ENCODE results near the gene GLT1D1.

The GLT1D1 gene

GRCh38 chr12:128856035-128856790 lies 2.9 kb downstream of the GLT1D1 start:
- peak overlapping the region in 1 of 2 donors; percentile 42 for H3K4me3 Mint-ChIP-seq
- peak overlapping the region; percentile 32 for H3K27ac Mint-ChIP-seq
- peaks cover 4 to 8% of the 10 kb centered on the region in 2 donors for H3K36me3 Mint-ChIP-seq
- ATAC-seq (replicated peaks) (peak; percentile 58 to 74), DNase-seq (no peak)
- H3K27me3 Mint-ChIP-seq = peaks cover 24 to 30% of the 10 kb centered on the region in 2 donors
- peaks cover 0 to 2% of the 10 kb centered on the region in 2 donors for H3K9me3 Mint-ChIP-seq
- peaks cover 9 to 24% of the 10 kb centered on the region in 2 donors for H3K4me1 Mint-ChIP-seq

DNA sequence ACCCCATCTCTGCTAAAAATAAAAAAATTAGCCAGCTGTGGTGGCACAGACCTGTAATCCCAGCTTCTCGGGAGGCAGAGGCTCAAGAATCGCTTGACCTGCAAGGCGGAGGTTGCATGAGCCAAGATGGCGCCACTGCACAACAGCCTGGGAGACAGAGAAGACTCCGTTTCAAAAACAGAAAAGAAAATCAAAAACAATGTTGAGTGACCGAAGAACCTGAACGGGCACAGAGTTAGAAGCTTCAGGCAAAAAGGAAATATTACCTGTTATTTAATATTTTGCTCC lies 3.5 kb downstream of the GLT1D1 start:
- ATAC-seq (replicated peaks) (no peak), DNase-seq (no peak)
- Mint-ChIP-seq H3K4me3 (no peak overlapping the region), H3K9me3 (peaks cover 0 to 2% of the 10 kb centered on the region in 2 donors), H3K27me3 (peaks cover 24 to 30% of the 10 kb centered on the region in 2 donors), H3K4me1 (peaks cover 9 to 24% of the 10 kb centered on the region in 2 donors), H3K36me3 (peaks cover 4 to 8% of the 10 kb centered on the region in 2 donors), H3K27ac (no peak overlapping the region)

- Mint-ChIP-seq H3K9me3 (peaks cover 0 to 2% of the 10 kb centered on the region in 2 donors), H3K36me3 (peaks cover 4 to 8% of the 10 kb centered on the region in 2 donors), H3K27ac (no peak overlapping the region), H3K27me3 (peaks cover 24 to 28% of the 10 kb centered on the region in 2 donors), H3K4me1 (peaks cover 9 to 24% of the 10 kb centered on the region in 2 donors), H3K4me3 (no peak overlapping the region)
- ATAC-seq (replicated peaks) (no peak), DNase-seq (no peak)
Measured at GRCh38 chr12:128857133-128857763, 4.0 kb downstream of the GLT1D1 start.

DNA sequence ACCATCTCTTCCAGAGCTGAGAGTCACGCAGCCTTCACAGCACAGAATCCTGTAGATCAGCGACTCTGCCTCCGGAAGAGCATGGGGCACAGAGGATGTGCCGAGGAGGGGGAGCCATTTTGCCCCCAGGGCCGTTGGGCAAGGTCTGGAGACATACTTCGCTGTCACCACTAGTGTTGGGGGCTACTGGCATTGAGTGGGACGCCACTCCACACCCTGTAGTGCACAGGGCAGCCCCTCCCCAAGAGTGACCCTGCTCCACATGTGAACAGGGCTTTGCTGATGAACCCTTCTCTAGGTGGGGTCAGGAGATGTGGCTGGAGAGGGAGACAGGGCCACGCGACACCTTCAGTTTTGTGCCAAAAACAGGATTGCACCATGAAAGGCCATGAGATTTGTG lies 6.0 kb downstream of the GLT1D1 start:
- Mint-ChIP-seq H3K36me3 (peaks cover 4 to 8% of the 10 kb centered on the region in 2 donors), H3K4me1 (peaks cover 7 to 19% of the 10 kb centered on the region in 2 donors), H3K9me3 (peaks cover 0 to 2% of the 10 kb centered on the region in 2 donors), H3K27me3 (peaks cover 20 to 26% of the 10 kb centered on the region in 2 donors), H3K27ac (no peak overlapping the region), H3K4me3 (no peak overlapping the region)
- ATAC-seq (replicated peaks) = no peak
- no peak for DNase-seq

DNA sequence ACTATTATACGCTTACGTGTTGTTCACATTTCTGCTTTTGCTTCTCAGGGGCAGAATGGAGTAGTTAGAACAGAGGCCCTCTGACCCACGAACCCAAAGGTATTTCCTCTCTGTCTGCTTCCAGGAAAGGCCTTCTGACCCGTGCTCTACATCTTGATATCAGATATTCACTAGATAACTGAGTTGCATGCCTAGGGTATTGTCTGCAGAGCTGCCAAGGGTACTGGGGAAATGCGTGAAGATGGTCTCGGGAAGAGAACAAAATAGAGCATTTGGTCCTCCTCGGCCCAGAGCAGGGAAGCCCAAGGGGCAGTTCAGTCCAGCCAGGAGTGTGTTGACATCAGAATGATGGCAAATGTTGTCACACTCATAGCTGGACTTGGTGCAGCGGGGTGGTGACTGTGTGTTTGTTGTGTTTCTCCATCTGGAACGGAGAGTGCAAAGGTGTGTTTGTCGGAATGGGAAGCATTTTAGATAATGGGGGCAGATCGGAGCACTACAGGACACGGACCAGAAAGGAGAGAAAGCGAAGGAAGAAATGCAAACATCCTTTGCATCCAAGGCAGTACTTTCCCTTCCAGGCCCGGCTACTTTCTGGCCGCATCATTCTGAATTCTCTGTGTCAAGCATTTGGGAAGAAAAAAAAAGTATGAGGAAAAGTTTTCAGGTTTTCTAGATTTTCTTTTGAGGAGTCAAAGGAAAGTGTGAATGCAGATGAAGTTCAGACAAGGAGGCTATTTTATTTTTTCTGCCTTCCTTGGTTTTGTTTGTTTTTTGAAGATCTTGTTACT lies 8.1 kb downstream of the GLT1D1 start:
- peaks cover 0 to under 1% of the 10 kb centered on the region in 2 donors for H3K9me3 Mint-ChIP-seq
- peaks cover under 1 to 4% of the 10 kb centered on the region in 2 donors for H3K36me3 Mint-ChIP-seq
- no peak overlapping the region for H3K4me3 Mint-ChIP-seq
- H3K27ac Mint-ChIP-seq = no peak overlapping the region
- H3K4me1 Mint-ChIP-seq = peaks cover 7 to 12% of the 10 kb centered on the region in 2 donors
- H3K27me3 Mint-ChIP-seq = peaks cover 13 to 20% of the 10 kb centered on the region in 2 donors
- DNase-seq (no peak), ATAC-seq (replicated peaks) (no peak)

GRCh38 chr12:128863957-128864356 lies 10.7 kb downstream of the GLT1D1 start:
- ATAC-seq (replicated peaks) = no peak

GRCh38 chr12:128864516-128865186 lies 11.4 kb downstream of the GLT1D1 start:
- Mint-ChIP-seq H3K27me3 (peaks cover 5 to 15% of the 10 kb centered on the region in 2 donors), H3K9me3 (no peaks in the 10 kb centered on the region), H3K27ac (peak overlapping the region; percentile 4), H3K4me1 (peaks cover 0 to 3% of the 10 kb centered on the region in 2 donors), H3K4me3 (no peak overlapping the region), H3K36me3 (no peaks in the 10 kb centered on the region)
- ATAC-seq (replicated peaks) = no peak
- DNase-seq = no peak

More at GRCh38 chr12:128863957-128864356, 10.7 kb downstream of the GLT1D1 start:
- no peak for DNase-seq
- Mint-ChIP-seq H3K4me1 (peaks cover 0 to 3% of the 10 kb centered on the region in 2 donors), H3K27ac (no peak overlapping the region), H3K36me3 (no peaks in the 10 kb centered on the region), H3K9me3 (no peaks in the 10 kb centered on the region), H3K4me3 (no peak overlapping the region), H3K27me3 (peaks cover 11 to 22% of the 10 kb centered on the region in 2 donors)

DNA sequence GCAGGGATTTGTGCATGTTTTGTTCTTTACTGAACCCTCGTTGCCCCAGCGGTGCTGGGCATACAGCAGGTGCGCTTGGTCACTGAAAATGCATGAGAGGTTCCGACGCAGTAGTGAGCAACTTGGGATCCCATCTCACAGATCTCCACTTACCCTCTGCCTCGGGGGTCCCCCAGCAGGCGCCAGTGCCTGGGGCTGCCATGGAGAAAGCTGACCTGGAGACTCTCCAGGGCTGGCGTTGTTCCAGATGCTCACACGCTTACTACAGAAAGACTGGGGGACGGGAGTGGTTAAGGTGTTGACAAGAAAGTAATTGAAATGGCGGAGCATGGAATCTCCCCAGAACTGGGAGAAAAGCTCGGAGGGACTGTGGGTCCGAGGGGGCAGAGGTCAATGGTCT lies 14.2 kb downstream of the GLT1D1 start:
- Mint-ChIP-seq H3K9me3 (no peaks in the 10 kb centered on the region), H3K4me1 (peaks cover 0 to 3% of the 10 kb centered on the region in 2 donors), H3K4me3 (no peak overlapping the region), H3K36me3 (no peaks in the 10 kb centered on the region), H3K27ac (no peak overlapping the region), H3K27me3 (peaks cover 9 to 13% of the 10 kb centered on the region in 2 donors)
- DNase-seq (no peak), ATAC-seq (replicated peaks) (no peak)

GRCh38 chr12:128871516-128871892 lies 18.2 kb downstream of the GLT1D1 start:
- no peak for ATAC-seq (replicated peaks)
- no peak overlapping the region for H3K4me3 Mint-ChIP-seq
- peaks cover 7 to 10% of the 10 kb centered on the region in 2 donors for H3K9me3 Mint-ChIP-seq
- DNase-seq = no peak
- H3K27ac Mint-ChIP-seq = no peak overlapping the region
- peaks cover 5 to 12% of the 10 kb centered on the region in 2 donors for H3K27me3 Mint-ChIP-seq
- peaks cover 3 to 4% of the 10 kb centered on the region in 2 donors for H3K36me3 Mint-ChIP-seq
- no peaks in the 10 kb centered on the region for H3K4me1 Mint-ChIP-seq

DNA sequence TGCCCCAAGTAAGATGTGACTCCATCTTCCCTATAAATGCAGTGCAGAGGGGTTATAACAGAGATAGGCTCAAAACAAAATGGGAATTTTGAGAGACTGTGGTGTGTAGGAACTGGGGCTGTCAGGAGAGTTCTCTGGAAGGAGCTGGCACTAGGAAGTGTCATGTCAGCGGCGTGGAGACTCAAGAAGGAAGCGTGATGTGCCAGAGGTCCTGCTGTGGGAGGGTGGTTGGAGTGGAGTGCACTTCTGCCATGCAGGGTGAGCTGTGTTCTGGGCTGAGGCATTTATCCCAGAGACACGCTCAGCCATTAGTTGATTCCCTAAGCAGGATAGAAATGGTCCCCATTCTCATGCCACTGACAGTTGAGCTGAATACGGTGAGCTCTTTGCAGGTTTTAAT lies 19.0 kb downstream of the GLT1D1 start:
- Mint-ChIP-seq H3K4me3 (no peak overlapping the region), H3K27me3 (peaks cover 5 to 10% of the 10 kb centered on the region in 2 donors), H3K4me1 (no peaks in the 10 kb centered on the region), H3K36me3 (peaks cover 3 to 8% of the 10 kb centered on the region in 2 donors), H3K27ac (no peak overlapping the region), H3K9me3 (peaks cover 10% of the 10 kb centered on the region in 2 donors)
- no peak for DNase-seq
- no peak for ATAC-seq (replicated peaks)

DNA sequence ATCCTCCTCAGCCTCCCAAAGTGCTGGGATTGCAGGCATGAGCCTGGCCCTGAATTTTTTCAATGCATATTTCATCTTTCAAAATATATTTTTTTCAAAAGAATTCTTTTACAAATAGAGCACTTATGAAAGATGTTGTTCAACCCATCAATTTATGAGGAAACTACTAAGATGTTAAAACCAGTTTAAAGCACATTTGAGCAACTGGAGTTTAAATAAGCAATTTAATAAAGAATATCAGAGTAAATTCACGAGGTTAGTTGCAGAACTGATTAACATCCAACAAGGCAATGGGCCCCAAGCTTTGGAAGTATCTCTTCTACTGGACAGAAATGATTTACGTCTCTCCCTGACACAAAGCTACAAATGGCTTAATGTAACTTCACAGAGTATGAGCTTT lies 23.3 kb downstream of the GLT1D1 start:
- H3K27ac Mint-ChIP-seq = no peak overlapping the region
- no peak overlapping the region for H3K4me3 Mint-ChIP-seq
- H3K4me1 Mint-ChIP-seq = no peaks in the 10 kb centered on the region

GRCh38 chr12:128879898-128880764 lies 26.9 kb downstream of the GLT1D1 start:
- ATAC-seq (replicated peaks) (no peak), DNase-seq (no peak)
- Mint-ChIP-seq H3K4me3 (no peak overlapping the region), H3K27ac (no peak overlapping the region), H3K9me3 (peaks cover 15 to 17% of the 10 kb centered on the region in 2 donors), H3K4me1 (no peaks in the 10 kb centered on the region), H3K36me3 (peaks cover 11 to 18% of the 10 kb centered on the region in 2 donors), H3K27me3 (peaks cover 6 to 8% of the 10 kb centered on the region in 2 donors)

More for the DNA sequence above, 23.3 kb downstream of the GLT1D1 start:
- H3K36me3 Mint-ChIP-seq = peaks cover 11 to 18% of the 10 kb centered on the region in 2 donors
- H3K27me3 Mint-ChIP-seq = peaks cover 5 to 15% of the 10 kb centered on the region in 2 donors
- peaks cover 20 to 21% of the 10 kb centered on the region in 2 donors for H3K9me3 Mint-ChIP-seq
- no peak for ATAC-seq (replicated peaks)
- DNase-seq = no peak

GRCh38 chr12:128891856-128892255 lies 38.6 kb downstream of the GLT1D1 start:
- H3K4me3 Mint-ChIP-seq = no peak overlapping the region
- H3K36me3 Mint-ChIP-seq = peaks cover 0 to 1% of the 10 kb centered on the region in 2 donors
- H3K27ac Mint-ChIP-seq = no peak overlapping the region
- ATAC-seq (replicated peaks) = no peak
- peaks cover 0 to 1% of the 10 kb centered on the region in 2 donors for H3K4me1 Mint-ChIP-seq
- H3K27me3 Mint-ChIP-seq = peaks cover 0 to 5% of the 10 kb centered on the region in 2 donors
- DNase-seq = no peak
- no peaks in the 10 kb centered on the region for H3K9me3 Mint-ChIP-seq
